ENCODE results near the gene TBCEL. TPM values are rescaled to one million over a fixed set of nuclear protein-coding genes. Genes with fewer than 3 reads are reported as not detected.

Gene TBCEL
- total and polyA plus RNA-seq, 2 donors (not counting 3 experiments of a cell fraction or from before 2014, with no cell fraction given): 5.6 to 19.5 TPM

DNA sequence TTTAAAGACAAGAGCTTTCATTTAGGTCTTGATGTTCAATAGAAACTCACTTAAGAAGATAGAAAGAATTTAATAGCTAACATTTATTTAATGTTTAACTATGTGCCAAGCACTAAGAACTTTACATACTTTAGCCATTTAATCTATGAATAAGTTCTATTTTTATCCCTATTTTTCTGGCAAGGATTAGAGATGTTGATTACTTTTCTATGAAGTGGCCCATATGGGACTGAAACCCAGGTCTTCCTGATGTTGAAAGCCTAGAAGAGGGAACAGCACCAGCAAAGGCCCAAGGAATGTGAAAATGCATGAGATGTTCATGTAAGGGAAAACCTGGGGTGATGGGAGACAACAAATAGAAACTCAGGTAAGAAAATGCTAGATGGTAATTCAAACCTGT is 15.4 kb upstream of the TBCEL start:
- no peak overlapping the region for H3K27ac ChIP-seq (ENCODE audit: insufficient read depth, low read depth, low read length)
- POLR2A ChIA-PET: no interaction called here
- no peak for FAIRE-seq
- no TSS peak for BruUV-seq (replicated peaks)
- no peaks in the 10 kb centered on the region for H3K36me3 ChIP-seq (ENCODE audit: control insufficient read depth in 2 of 2, extremely low read depth in 1 of 2, insufficient read depth in 2 of 2, low read length in 2 of 2)
- no peaks in the 10 kb centered on the region for H3K79me2 ChIP-seq (ENCODE audit: control insufficient read depth, insufficient read depth, low read length)
- no peak overlapping the region for H3K4me3 ChIP-seq (replicated peaks in 1 of 3; ENCODE audit: insufficient read depth in 1 of 3, low read depth in 1 of 3, low read length in 3 of 3)
- TF ChIP-seq POLR2A (IDR thresholded peaks at IDR 0.05; ENCODE audit: low read depth, low read length) (no peak), FOS (IDR thresholded peaks at IDR 0.05; ENCODE audit: borderline replicate concordance, insufficient read depth, low read length) (no peak), POLR2AphosphoS5 (IDR thresholded peaks at IDR 0.05; ENCODE audit: insufficient read depth, low read depth, low read length) (no peak), MYC (IDR thresholded peaks at IDR 0.05; ENCODE audit: low read depth, low read length) (no peak)
- TF ChIP-seq, protein P1, sequence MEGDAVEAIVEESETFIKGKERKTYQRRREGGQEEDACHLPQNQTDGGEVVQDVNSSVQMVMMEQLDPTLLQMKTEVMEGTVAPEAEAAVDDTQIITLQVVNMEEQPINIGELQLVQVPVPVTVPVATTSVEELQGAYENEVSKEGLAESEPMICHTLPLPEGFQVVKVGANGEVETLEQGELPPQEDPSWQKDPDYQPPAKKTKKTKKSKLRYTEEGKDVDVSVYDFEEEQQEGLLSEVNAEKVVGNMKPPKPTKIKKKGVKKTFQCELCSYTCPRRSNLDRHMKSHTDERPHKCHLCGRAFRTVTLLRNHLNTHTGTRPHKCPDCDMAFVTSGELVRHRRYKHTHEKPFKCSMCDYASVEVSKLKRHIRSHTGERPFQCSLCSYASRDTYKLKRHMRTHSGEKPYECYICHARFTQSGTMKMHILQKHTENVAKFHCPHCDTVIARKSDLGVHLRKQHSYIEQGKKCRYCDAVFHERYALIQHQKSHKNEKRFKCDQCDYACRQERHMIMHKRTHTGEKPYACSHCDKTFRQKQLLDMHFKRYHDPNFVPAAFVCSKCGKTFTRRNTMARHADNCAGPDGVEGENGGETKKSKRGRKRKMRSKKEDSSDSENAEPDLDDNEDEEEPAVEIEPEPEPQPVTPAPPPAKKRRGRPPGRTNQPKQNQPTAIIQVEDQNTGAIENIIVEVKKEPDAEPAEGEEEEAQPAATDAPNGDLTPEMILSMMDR (IDR thresholded peaks at IDR 0.05; ENCODE audit: extremely low read depth in 1 of 2, insufficient read depth in 1 of 2, low read depth in 1 of 2, low read length in 2 of 2): no peak
- TF ChIP-seq, protein P2, sequence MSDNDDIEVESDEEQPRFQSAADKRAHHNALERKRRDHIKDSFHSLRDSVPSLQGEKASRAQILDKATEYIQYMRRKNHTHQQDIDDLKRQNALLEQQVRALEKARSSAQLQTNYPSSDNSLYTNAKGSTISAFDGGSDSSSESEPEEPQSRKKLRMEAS (IDR thresholded peaks at IDR 0.05; ENCODE audit: insufficient read depth, insufficient read length): no peak
- peaks cover 0 to 4% of the 10 kb centered on the region in 2 experiments for H3K27me3 ChIP-seq (ENCODE audit: control insufficient read depth in 2 of 2, insufficient read depth in 2 of 2, low read length in 2 of 2)
- H2AFZ ChIP-seq (ENCODE audit: low read depth, low read length): no peak overlapping the region
- DNase-seq (ENCODE audit: low read depth, low spot score): no peak
- no peak overlapping the region for H3K9ac ChIP-seq (replicated peaks; ENCODE audit: extremely low read depth, insufficient read depth, low read length)
- H3K4me1 ChIP-seq (ENCODE audit: control insufficient read depth, extremely low read depth, insufficient read depth, low read length): no peaks in the 10 kb centered on the region
- no peaks in the 10 kb centered on the region for H3K9me1 ChIP-seq (replicated peaks; ENCODE audit: control insufficient read depth, extremely low read depth, insufficient read depth, low read length)
- intact Hi-C loops (cut with micrococcal nuclease): no loop called here
- no peak overlapping the region for H3K4me2 ChIP-seq (ENCODE audit: insufficient read depth, low read length)
- CTCF ChIA-PET: interaction anchor here (1.0 to 1.4 kb wide), 2 partner anchors 18 to 55 kb away, joined by 3 to 5 read pairs; no protein-coding TSS in a partner anchor
- dilution Hi-C loops (cut with MboI; ENCODE audit: extremely low pct_ligation_motif_present, low sequenced_read_pairs): no loop called here
- no peaks in the 10 kb centered on the region for H3K9me3 ChIP-seq (replicated peaks; ENCODE audit: control insufficient read depth, insufficient read depth, low read length)
- H4K20me1 ChIP-seq (replicated peaks; ENCODE audit: control insufficient read depth, extremely low read depth, insufficient read depth, low read length): no peaks in the 10 kb centered on the region

- Histone ChIP-seq H3K79me2 (ENCODE audit: control insufficient read depth, insufficient read depth, low read length) (no peaks in the 10 kb centered on the region), H3K27ac (ENCODE audit: insufficient read depth, low read depth, low read length) (no peak overlapping the region), H3K9me3 (replicated peaks; ENCODE audit: control insufficient read depth, insufficient read depth, low read length) (no peaks in the 10 kb centered on the region), H3K9ac (replicated peaks; ENCODE audit: extremely low read depth, insufficient read depth, low read length) (no peak overlapping the region), H3K4me1 (ENCODE audit: control insufficient read depth, extremely low read depth, insufficient read depth, low read length) (no peaks in the 10 kb centered on the region), H3K36me3 (ENCODE audit: control insufficient read depth in 2 of 2, extremely low read depth in 1 of 2, insufficient read depth in 2 of 2, low read length in 2 of 2) (no peaks in the 10 kb centered on the region), H3K4me2 (ENCODE audit: insufficient read depth, low read length) (no peak overlapping the region), H3K27me3 (ENCODE audit: control insufficient read depth in 2 of 2, insufficient read depth in 2 of 2, low read length in 2 of 2) (peaks cover 0 to 6% of the 10 kb centered on the region in 2 experiments), H4K20me1 (replicated peaks; ENCODE audit: control insufficient read depth, extremely low read depth, insufficient read depth, low read length) (peaks cover 2% of the 10 kb centered on the region), H3K4me3 (replicated peaks in 1 of 3; ENCODE audit: insufficient read depth in 1 of 3, low read depth in 1 of 3, low read length in 3 of 3) (no peak overlapping the region), H3K9me1 (replicated peaks; ENCODE audit: control insufficient read depth, extremely low read depth, insufficient read depth, low read length) (no peaks in the 10 kb centered on the region), H2AFZ (ENCODE audit: low read depth, low read length) (no peak overlapping the region)
- DNase-seq (ENCODE audit: low read depth, low spot score): no peak
- TF ChIP-seq POLR2A (IDR thresholded peaks at IDR 0.05; ENCODE audit: low read depth, low read length): no peak
- no peak for TF ChIP-seq EZH2 (IDR thresholded peaks at IDR 0.05; ENCODE audit: borderline replicate concordance, low read depth, low read length, severe bottlenecking)
- no peak for TF ChIP-seq FOS (IDR thresholded peaks at IDR 0.05; ENCODE audit: borderline replicate concordance, insufficient read depth, low read length)
- TF ChIP-seq, protein P2 (IDR thresholded peaks at IDR 0.05; ENCODE audit: insufficient read depth, insufficient read length): no peak
- no peak for TF ChIP-seq MYC (IDR thresholded peaks at IDR 0.05; ENCODE audit: low read depth, low read length)
- TF ChIP-seq, protein P1 (IDR thresholded peaks at IDR 0.05; ENCODE audit: extremely low read depth in 1 of 2, insufficient read depth in 1 of 2, low read depth in 1 of 2, low read length in 2 of 2): no peak
- no peak for TF ChIP-seq POLR2AphosphoS5 (IDR thresholded peaks at IDR 0.05; ENCODE audit: insufficient read depth, low read depth, low read length)
- TF ChIP-seq GATA2 (IDR thresholded peaks at IDR 0.05; ENCODE audit: insufficient read depth, insufficient read length, low read depth, low read length): no peak
- TF ChIP-seq JUN (IDR thresholded peaks at IDR 0.05; ENCODE audit: borderline replicate concordance, insufficient read depth, insufficient read length, low read depth): no peak
- POLR2A ChIA-PET: no interaction called here
- no peak for FAIRE-seq
- CTCF ChIA-PET: no interaction called here
- intact Hi-C loops (cut with micrococcal nuclease) (no loop called here), dilution Hi-C loops (cut with MboI; ENCODE audit: extremely low pct_ligation_motif_present, low sequenced_read_pairs) (no loop called here)
- no TSS peak for BruUV-seq (replicated peaks)
These were observed 11.8 kb upstream of the TBCEL start for GRCh38 chr11:121012091-121012490.

Measured in endothelial cell of umbilical vein (primary cell).